Activated effector memory CD4-positive, alpha-beta T cell treated with anti-CD3 and anti-CD28 coated beads, Interleukin-2, amount 50 U/mL, for 16 hours (primary cell): Measurements from ENCODE around the gene TNC.

Source experiments
- DNase-seq: peaks from one replicate; pipeline ENCODE4 v3.0.0-alpha.2; 2020

Gene TNC

DNA sequence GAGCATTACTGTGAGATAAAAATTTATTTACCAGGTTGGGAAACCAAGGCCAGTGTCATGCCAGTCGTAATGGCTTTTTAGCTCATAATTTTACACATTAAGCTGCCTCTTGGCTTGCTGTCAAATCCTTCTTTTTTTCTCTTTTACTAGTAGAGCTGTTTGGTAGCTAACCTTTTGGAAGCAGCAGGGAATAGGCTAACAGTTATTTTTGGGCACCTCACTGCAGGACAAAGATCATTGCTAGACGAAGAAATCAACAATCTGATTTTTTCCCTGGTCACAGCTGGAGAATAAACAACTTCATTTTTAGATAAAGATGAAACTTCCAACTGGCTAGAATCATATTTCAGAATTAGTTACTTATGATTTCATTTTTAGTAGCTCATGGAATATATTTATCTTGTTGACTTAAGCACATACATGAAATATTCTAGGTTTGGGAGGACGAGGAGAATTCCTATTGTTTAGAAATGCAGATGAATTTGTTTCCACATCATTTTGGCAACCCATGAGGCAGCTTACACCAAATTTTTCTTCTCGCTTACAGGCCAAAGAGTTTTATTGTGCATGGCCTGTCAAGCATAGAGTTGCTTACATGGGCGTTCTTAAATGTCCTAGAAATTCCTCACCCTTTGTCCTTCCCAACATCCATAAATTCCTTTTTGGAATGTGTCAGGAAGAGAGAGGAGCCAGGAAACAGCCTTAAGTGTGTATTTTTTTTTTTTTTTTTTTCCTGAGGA, 19.6 kb downstream of the TNC start:
- DNase-seq, result no peak

GRCh38 chr9:115093520-115093919, 24.4 kb downstream of the TNC start:
- DNase-seq, result no peak

GRCh38 chr9:115090486-115090885, 27.5 kb downstream of the TNC start:
- no peak for DNase-seq

DNA sequence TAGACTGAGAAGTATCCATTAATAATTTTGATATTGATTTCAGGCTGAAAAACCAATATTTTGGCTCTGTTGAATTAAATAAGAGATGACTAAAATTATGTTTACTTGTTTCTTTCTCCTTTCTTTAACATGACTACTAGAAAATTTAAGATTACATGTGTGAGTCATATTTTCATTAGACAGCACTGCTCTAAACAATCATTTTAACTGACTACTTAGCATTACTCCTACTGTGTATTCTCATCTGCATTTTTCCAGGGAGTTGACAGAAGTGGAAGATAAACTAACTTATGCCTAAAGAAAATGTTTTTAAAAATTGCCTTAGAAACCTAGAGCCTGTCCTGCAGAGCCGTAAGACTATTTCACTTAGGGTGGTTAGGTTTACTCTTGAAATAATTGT, 29.1 kb downstream of the TNC start:
- no peak for DNase-seq

- DNase-seq, result no peak
Measured at GRCh38 chr9:115086886-115087285, 31.1 kb downstream of the TNC start.

GRCh38 chr9:115086461-115086860, 31.5 kb downstream of the TNC start:
- no peak for DNase-seq

DNA sequence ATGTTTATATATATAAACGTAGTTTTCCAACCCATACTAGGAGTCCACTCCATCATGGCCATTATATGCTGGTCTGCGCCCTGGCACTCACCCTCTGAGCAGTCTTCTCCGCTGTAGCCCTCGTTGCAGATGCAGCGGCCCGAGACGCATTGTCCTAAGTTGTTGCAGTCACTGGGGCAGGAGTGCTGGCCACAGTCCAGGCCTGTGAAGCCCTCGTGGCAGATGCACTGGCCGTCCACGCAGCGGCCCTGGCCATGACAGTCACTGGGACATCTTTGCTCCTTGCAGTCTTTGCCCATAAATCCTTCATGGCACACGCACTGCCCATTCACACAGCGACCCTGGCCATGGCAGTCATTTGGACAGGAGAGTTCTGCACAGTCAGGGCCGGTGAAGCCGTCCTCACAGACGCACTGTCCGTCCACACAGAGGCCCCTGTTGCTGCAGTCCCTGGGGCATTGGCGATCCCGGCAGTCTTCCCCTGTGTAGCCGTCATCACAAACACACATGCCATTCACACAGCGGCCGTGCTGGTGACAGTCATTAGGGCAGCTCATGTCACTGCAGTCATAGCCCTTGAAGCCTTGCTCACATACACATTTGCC, 32.1 kb downstream of the TNC start:
- no peak for DNase-seq

DNA sequence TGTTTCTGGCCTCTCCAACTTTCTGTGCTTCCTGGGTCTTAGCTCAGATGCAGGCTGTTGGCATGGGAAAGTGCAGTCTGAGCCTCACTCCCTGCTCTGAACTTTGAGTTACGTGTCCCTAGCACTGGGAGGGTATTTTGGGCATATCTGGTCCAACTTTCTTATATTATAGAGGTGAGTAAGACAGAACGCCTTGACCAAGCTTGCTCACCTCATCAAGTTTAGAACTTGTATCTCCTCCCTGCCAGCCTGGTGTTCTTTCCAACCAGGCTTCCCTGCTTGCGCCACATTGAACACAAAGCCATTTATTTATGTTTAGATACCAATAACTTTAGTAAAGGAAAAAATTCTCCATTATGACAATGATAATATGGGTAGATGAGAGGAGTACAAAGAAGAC, 33.2 kb downstream of the TNC start:
- no peak for DNase-seq

GRCh38 chr9:115084157-115084556, 33.8 kb downstream of the TNC start:
- DNase-seq, result no peak

- no peak for DNase-seq
Measured at GRCh38 chr9:115080242-115080641, 37.7 kb downstream of the TNC start.

GRCh38 chr9:115079156-115079555, 38.8 kb downstream of the TNC start:
- DNase-seq, result no peak

DNA sequence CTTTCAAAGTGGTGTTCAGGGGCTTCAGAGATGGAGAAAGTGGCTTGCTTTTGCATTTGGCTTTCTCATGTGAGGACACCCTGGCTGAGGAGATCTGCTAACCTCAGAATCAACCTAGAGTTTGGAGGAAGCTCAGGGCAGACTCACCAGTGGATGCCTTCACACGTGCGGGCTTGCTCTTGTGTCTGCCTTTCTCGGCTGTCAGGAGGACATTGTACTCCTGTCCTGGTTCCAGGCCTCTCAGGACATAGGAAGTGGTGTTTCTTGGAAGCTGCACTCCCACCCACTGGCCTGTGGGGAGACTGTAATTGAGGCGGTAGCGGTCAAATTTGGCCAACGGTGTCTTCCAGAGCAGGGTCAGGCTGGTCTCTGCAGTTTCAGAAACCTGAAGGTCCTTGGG, 44.5 kb downstream of the TNC start:
- no peak for DNase-seq

DNA sequence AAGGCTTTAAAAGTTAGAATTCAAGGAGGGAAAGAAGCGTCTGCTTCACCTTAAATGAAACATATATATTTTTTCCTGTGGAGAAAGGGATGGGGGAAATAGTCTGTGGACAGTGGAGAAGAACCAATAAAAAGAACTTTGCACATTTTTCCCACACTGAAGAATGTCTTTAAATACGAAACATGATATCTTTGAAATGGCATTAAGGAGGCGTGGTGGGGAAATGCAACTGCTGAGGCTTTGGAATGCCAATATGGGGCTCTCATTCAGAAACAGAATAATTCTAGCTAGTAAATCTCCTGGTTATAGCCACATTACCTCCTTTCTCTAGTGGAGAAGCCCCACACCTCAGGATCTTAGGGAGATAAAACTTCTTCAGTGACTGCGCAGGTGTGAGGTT, 46.8 kb downstream of the TNC start:
- no peak for DNase-seq

- no peak for DNase-seq
Measured at GRCh38 chr9:115069771-115070170, 48.2 kb downstream of the TNC start.

DNA sequence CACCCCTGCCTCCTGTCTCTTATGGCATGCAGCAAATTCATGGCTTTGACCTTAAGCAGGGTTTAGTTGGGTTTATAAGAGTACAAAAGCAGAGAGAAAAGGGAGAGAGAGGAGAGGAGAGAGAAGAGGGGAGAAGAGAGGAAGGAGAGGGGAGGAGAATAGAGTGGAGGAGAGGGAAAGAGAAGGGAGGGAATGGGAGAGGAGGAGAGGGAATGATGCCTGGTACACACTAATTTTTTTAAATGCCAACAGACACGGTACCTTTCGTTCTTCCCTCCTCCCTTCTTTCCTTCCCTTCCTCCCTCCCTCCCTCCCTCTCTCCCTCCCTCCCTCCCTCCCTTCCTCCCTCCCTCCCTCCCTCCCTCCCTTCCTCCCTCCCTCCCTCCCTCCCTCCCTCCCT, 48.7 kb downstream of the TNC start:
- DNase-seq, result no peak

- no peak for DNase-seq
Measured at GRCh38 chr9:115068031-115068430, 49.9 kb downstream of the TNC start.

- DNase-seq, result no peak
Measured at GRCh38 chr9:115063058-115063845, 54.7 kb downstream of the TNC start.

- DNase-seq, result no peak
Measured at GRCh38 chr9:115058684-115059315, 59.2 kb downstream of the TNC start.

DNA sequence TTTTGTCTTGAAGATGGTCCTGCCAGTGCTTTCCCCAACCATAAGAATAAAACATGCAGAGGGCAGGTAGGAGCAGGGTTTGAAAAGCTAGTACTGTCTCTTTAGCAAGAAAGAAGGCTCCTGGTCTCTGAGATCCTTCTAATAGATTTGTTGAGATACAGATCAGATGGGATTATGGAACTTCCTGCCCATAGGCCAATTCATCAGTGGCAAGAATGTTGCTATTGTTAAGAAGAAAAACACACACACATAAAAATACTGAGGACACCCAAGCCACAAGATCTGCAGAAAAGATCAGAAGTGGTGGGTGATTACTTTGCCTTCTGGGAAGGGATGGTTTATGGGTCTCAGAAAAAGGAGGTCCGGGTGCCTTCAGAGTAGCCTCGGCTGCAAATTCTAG, 59.8 kb downstream of the TNC start:
- no peak for DNase-seq

DNA sequence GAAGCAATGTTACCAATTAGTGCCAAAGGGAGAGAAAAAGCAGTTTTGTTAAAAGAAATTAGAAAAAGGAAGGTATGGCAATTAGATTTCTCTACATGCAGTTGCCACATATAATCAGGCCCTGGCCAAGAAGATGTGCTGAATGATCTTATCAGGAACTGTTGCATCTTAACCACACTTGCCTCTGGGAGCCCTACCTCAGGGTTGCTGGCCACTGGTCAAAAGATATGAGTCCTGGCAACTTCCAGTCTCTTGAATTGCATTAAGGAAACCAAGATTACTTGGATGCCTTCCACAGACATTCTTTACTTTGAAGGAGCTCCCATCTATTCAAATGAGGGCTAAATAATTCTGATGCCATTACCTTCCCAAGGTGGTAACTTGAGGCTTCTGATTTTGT, 60.4 kb downstream of the TNC start:
- no peak for DNase-seq

DNA sequence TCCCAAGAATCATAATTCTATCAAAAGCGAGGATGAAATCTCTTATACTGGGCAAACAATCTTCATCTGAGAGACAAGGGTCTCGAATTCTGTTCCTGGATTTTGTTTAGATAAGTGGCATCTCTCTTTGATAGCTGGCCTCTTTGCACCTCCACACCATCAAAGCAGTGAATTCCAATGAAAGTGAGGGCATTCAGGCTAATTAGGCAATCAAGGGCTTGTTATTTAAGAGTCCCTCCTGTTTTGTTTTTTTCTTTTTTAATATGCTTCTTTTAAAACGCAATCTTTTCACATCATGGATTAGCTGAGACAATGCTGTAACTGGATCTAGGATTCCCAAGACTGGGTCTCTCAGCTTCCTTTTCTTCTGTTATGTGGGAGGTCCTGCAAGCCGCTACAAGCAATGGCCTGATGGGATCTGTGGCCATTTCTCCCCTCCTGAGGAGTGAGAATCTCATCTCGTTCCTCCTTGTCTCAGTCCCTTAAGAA, 67.9 kb downstream of the TNC start:
- DNase-seq, result no peak

DNA sequence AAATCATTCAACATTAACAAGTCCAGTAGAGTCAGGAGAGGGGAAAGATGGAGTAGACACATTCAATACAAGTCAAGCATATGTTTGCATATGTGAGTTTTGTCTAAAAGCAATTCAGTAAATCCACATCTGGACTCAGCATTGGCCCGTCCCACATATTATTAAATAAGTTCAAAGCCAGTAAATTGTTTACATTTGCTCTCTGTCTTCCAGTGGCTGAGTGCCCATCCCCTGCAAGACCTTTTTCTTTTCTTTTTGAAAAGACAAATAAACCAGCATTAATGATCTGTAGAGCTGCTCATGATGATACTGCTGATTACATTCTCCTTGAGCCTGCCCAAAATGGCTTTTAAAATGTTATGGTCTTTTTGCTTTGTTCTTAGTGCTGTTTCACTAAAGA, 71.1 kb downstream of the TNC start:
- DNase-seq, result no peak

DNA sequence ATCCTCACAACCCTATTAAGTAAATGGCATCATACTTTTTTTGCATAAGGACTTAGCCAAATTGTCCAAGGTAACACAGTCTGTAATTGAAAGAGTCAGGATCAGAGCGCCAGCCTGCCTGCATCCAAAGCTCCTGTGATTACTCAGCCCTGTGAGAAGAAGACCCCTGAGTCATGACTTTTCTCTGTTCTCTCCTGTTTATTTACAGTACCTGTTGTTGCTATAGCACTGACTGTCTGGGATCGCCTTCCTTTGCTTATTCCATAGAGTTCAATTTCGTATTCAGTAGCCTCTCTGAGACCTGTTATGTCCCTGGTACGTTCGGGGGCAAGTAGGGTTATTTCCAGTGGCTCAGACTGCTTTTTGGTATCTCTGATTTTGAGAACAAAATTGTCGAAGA, 71.8 kb downstream of the TNC start:
- no peak for DNase-seq

GRCh38 chr9:115043632-115044031, 74.3 kb downstream of the TNC start:
- no peak for DNase-seq
